WTC11 (cell line): Measurements from ENCODE around the gene CHI3L1.

ENCODE experiments used
- ATF2 ChIP-seq: sonication (generic); formaldehyde crosslinking; IDR thresholded peaks from 2 replicates; pipeline ENCODE4 v1.8.1; 2022; ENCODE audit warnings: low read depth, missing genetic modification reagents, borderline replicate concordance
- CTCF ChIP-seq: fragments of 200-600 bp; IDR thresholded peaks from 2 replicates; pipeline ENCODE4 v1.8.0; 2022; ENCODE audit warnings: antibody characterized with exemption
- ERG ChIP-seq: fragments of 250-450 bp; sonication (Bioruptor Pico); IDR thresholded peaks from 2 replicates; pipeline ENCODE4 v1.8.0; 2021; ENCODE audit warnings: mild to moderate bottlenecking
- FOXP1 ChIP-seq: sonication (generic); formaldehyde crosslinking; IDR thresholded peaks from 2 replicates; pipeline ENCODE4 v1.8.0; 2022; ENCODE audit warnings: missing genetic modification reagents, mild to moderate bottlenecking, moderate library complexity, borderline replicate concordance
- GABPB1 ChIP-seq: sonication (generic); formaldehyde crosslinking; IDR thresholded peaks from 2 replicates; pipeline ENCODE4 v1.8.1; 2023; ENCODE audit warnings: mild to moderate bottlenecking, missing genetic modification reagents
- GTF2I ChIP-seq: fragments of 250-450 bp; sonication (Bioruptor Pico); conservative IDR thresholded peaks from 2 replicates; pipeline ENCODE4 v1.4.0; 2021; ENCODE audit warnings: mild to moderate bottlenecking
- KAT7 ChIP-seq: sonication (generic); formaldehyde crosslinking; IDR thresholded peaks from 2 replicates; pipeline ENCODE4 v1.8.1; 2023; ENCODE audit warnings: missing genetic modification reagents, mild to moderate bottlenecking, borderline replicate concordance
- NFYB ChIP-seq: sonication (generic); formaldehyde crosslinking; conservative IDR thresholded peaks from 2 replicates; pipeline ENCODE4 v1.8.0; 2022; ENCODE audit warnings: low read depth, missing genetic modification reagents
- NR3C1 ChIP-seq: sonication (generic); formaldehyde crosslinking; conservative IDR thresholded peaks from 2 replicates; pipeline ENCODE4 v1.8.1; 2023; ENCODE audit warnings: low read depth, mild to moderate bottlenecking, missing genetic modification reagents
- USF1 ChIP-seq: sonication (generic); formaldehyde crosslinking; IDR thresholded peaks from 2 replicates; pipeline ENCODE4 v1.8.0; 2022; ENCODE audit warnings: mild to moderate bottlenecking, missing genetic modification reagents
- ZBTB21 ChIP-seq: sonication (generic); formaldehyde crosslinking; IDR thresholded peaks from 2 replicates; pipeline ENCODE4 v1.8.1; 2023; ENCODE audit warnings: mild to moderate bottlenecking, missing genetic modification reagents, borderline replicate concordance
- TF ChIP-seq, protein P1 (sequence below): sonication (generic); formaldehyde crosslinking; IDR thresholded peaks from 2 replicates; pipeline ENCODE4 v1.8.1; 2023; ENCODE audit warnings: mild to moderate bottlenecking, missing genetic modification reagents, borderline replicate concordance
- TF ChIP-seq, protein P2 (sequence below): fragments of 250-450 bp; sonication (Bioruptor Pico); conservative IDR thresholded peaks from 2 replicates; pipeline ENCODE4 v1.9.0; 2021; ENCODE audit warnings: mild to moderate bottlenecking
- TF ChIP-seq, protein P3 (sequence below): fragments of 250-450 bp; sonication (Bioruptor Pico); IDR thresholded peaks from 2 replicates; pipeline ENCODE4 v1.9.0; 2021; ENCODE audit warnings: mild to moderate bottlenecking

GRCh38 chr1:203181586-203182386 is 4.7 kb downstream of the CHI3L1 start:
- TF ChIP-seq GTF2I (CRISPR knock-in tag) (no peak), ATF2 (CRISPR knock-in tag) (no peak), ERG (CRISPR knock-in tag) (no peak), USF1 (CRISPR knock-in tag) (no peak), KAT7 (CRISPR knock-in tag) (no peak), CTCF (no peak), NFYB (CRISPR knock-in tag) (no peak), FOXP1 (no peak), ZBTB21 (no peak), GABPB1 (CRISPR knock-in tag) (no peak), NR3C1 (CRISPR knock-in tag) (no peak)
- TF ChIP-seq, protein P1, sequence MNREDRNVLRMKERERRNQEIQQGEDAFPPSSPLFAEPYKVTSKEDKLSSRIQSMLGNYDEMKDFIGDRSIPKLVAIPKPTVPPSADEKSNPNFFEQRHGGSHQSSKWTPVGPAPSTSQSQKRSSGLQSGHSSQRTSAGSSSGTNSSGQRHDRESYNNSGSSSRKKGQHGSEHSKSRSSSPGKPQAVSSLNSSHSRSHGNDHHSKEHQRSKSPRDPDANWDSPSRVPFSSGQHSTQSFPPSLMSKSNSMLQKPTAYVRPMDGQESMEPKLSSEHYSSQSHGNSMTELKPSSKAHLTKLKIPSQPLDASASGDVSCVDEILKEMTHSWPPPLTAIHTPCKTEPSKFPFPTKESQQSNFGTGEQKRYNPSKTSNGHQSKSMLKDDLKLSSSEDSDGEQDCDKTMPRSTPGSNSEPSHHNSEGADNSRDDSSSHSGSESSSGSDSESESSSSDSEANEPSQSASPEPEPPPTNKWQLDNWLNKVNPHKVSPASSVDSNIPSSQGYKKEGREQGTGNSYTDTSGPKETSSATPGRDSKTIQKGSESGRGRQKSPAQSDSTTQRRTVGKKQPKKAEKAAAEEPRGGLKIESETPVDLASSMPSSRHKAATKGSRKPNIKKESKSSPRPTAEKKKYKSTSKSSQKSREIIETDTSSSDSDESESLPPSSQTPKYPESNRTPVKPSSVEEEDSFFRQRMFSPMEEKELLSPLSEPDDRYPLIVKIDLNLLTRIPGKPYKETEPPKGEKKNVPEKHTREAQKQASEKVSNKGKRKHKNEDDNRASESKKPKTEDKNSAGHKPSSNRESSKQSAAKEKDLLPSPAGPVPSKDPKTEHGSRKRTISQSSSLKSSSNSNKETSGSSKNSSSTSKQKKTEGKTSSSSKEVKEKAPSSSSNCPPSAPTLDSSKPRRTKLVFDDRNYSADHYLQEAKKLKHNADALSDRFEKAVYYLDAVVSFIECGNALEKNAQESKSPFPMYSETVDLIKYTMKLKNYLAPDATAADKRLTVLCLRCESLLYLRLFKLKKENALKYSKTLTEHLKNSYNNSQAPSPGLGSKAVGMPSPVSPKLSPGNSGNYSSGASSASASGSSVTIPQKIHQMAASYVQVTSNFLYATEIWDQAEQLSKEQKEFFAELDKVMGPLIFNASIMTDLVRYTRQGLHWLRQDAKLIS (CRISPR knock-in tag), result no peak
- TF ChIP-seq, protein P2, sequence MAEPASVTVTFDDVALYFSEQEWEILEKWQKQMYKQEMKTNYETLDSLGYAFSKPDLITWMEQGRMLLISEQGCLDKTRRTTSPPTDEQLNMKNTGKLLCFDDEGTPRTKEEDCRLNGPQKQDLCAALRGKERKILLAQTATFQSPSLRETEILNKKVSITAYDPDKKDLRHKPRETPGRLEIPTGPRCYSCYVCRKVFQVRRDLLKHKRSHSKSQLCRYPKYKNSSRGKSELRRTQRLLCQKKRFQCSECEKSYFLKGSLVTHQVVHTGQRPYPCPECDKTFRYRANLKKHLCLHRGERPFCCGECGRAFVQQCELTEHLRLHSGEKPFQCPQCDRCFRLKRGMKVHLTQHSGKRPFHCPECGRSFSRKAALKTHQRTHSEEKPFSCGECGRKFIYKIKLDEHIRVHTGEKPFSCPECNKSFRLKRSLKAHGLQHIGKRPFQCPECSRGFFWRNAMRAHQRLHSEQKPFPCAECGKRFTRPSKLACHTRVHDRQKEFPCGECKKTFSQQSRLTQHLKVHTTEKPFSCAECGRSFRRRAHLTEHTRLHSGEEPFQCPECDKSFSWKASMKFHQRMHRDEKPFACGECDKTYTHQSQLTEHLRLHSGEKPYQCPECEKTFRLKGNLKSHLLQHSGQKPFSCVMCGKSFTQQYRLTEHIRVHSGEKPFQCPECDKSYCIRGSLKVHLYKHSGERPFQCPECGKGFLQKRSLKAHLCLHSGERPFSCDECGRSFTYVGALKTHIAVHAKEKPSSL (CRISPR knock-in tag), result no peak
- TF ChIP-seq, protein P3, sequence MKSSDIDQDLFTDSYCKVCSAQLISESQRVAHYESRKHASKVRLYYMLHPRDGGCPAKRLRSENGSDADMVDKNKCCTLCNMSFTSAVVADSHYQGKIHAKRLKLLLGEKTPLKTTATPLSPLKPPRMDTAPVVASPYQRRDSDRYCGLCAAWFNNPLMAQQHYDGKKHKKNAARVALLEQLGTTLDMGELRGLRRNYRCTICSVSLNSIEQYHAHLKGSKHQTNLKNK (CRISPR knock-in tag), result no peak
